ENCODE results near the gene ZBED4. TPM values are rescaled to one million over a fixed set of nuclear protein-coding genes. Genes with fewer than 3 reads are reported as not detected.

ZBED4 gene
- total RNA-seq, 1 donor from 2014 or later = 36.5 TPM

GRCh38 chr22:49879871-49880270, 26.2 kb downstream of the ZBED4 start:
- H3K4me3 Mint-ChIP-seq (ENCODE audit: low read depth) = no peak overlapping the region
- no peaks in the 10 kb centered on the region for H3K27me3 Mint-ChIP-seq
- peak overlapping the region; percentile 80 for H3K27ac Mint-ChIP-seq
- no peak for DNase-seq (ENCODE audit: low spot score, unreplicated experiment)
- no peak for TF ChIP-seq CTCF (IDR thresholded peaks at IDR 0.05; ENCODE audit: unreplicated experiment)
- peaks cover 56% of the 10 kb centered on the region for H3K36me3 Mint-ChIP-seq (ENCODE audit: insufficient read depth)
- peaks cover 23% of the 10 kb centered on the region for H3K9me3 Mint-ChIP-seq (ENCODE audit: low read depth)
- H3K4me1 Mint-ChIP-seq (ENCODE audit: low read depth) = peaks cover 3% of the 10 kb centered on the region

GRCh38 chr22:49880281-49880680, 26.6 kb downstream of the ZBED4 start:
- H3K36me3 Mint-ChIP-seq (ENCODE audit: insufficient read depth) = peaks cover 56% of the 10 kb centered on the region
- peaks cover 19% of the 10 kb centered on the region for H3K9me3 Mint-ChIP-seq (ENCODE audit: low read depth)
- H3K27ac Mint-ChIP-seq = peak overlapping the region; percentile 80
- H3K4me3 Mint-ChIP-seq (ENCODE audit: low read depth) = no peak overlapping the region
- peaks cover 3% of the 10 kb centered on the region for H3K4me1 Mint-ChIP-seq (ENCODE audit: low read depth)
- H3K27me3 Mint-ChIP-seq = no peaks in the 10 kb centered on the region
- no peak for TF ChIP-seq CTCF (IDR thresholded peaks at IDR 0.05; ENCODE audit: unreplicated experiment)
- DNase-seq (ENCODE audit: low spot score, unreplicated experiment) = no peak

- Mint-ChIP-seq H3K4me3 (ENCODE audit: low read depth) (no peak overlapping the region), H3K27me3 (no peaks in the 10 kb centered on the region), H3K36me3 (ENCODE audit: insufficient read depth) (peaks cover 59% of the 10 kb centered on the region), H3K9me3 (ENCODE audit: low read depth) (peaks cover 9% of the 10 kb centered on the region), H3K27ac (no peak overlapping the region), H3K4me1 (ENCODE audit: low read depth) (no peaks in the 10 kb centered on the region)
- TF ChIP-seq CTCF (IDR thresholded peaks at IDR 0.05; ENCODE audit: unreplicated experiment) = no peak
- DNase-seq (ENCODE audit: low spot score, unreplicated experiment) = no peak
These were observed 28.2 kb downstream of the ZBED4 start for GRCh38 chr22:49881856-49882255.

GRCh38 chr22:49882519-49883293, 29.1 kb downstream of the ZBED4 start:
- Mint-ChIP-seq H3K9me3 (ENCODE audit: low read depth) (peaks cover 7% of the 10 kb centered on the region), H3K27ac (no peak overlapping the region), H3K4me1 (ENCODE audit: low read depth) (no peaks in the 10 kb centered on the region), H3K36me3 (ENCODE audit: insufficient read depth) (peaks cover 65% of the 10 kb centered on the region), H3K4me3 (ENCODE audit: low read depth) (no peak overlapping the region), H3K27me3 (no peaks in the 10 kb centered on the region)
- TF ChIP-seq CTCF (IDR thresholded peaks at IDR 0.05; ENCODE audit: unreplicated experiment) = no peak
- DNase-seq (ENCODE audit: low spot score, unreplicated experiment) = no peak

- TF ChIP-seq CTCF (IDR thresholded peaks at IDR 0.05; ENCODE audit: unreplicated experiment) = no peak
- H3K9me3 Mint-ChIP-seq (ENCODE audit: low read depth) = peaks cover 3% of the 10 kb centered on the region
- H3K4me3 Mint-ChIP-seq (ENCODE audit: low read depth) = no peak overlapping the region
- H3K27ac Mint-ChIP-seq = no peak overlapping the region
- no peaks in the 10 kb centered on the region for H3K27me3 Mint-ChIP-seq
- no peaks in the 10 kb centered on the region for H3K4me1 Mint-ChIP-seq (ENCODE audit: low read depth)
- peaks cover 65% of the 10 kb centered on the region for H3K36me3 Mint-ChIP-seq (ENCODE audit: insufficient read depth)
- no peak for DNase-seq (ENCODE audit: low spot score, unreplicated experiment)
These were observed 29.6 kb downstream of the ZBED4 start for GRCh38 chr22:49883294-49883640.

Data from progenitor cell of endocrine pancreas (in vitro differentiated cells).